Neural progenitor cell (in vitro differentiated cells): ENCODE data around the gene RPP25. TPM values are rescaled to one million over a fixed set of nuclear protein-coding genes. Genes with fewer than 3 reads are reported as not detected.
A peak's percentile ranks its signal among the peaks of the same experiment; 100 is the strongest.

Experiments used
- DNase-seq: peaks from one replicate; pipeline ENCODE4 v3.0.0-alpha.2; 2016; ENCODE audit warnings: low spot score
- H2AFZ ChIP-seq: fragments of 200-600 bp; sonication (generic); replicated peaks from 2 replicates; pipeline ENCODE4 v1.6.1; 2016; ENCODE audit warnings: antibody characterized with exemption
- H3F3A ChIP-seq: fragments of 200-600 bp; sonication (generic); 2 replicates; pipeline ENCODE4 v1.6.1; 2016; ENCODE audit warnings: antibody characterized with exemption, low read depth
- H3K27ac ChIP-seq: fragments of 200-600 bp; sonication (generic); 2 replicates; pipeline ENCODE4 v1.5.1; 2016; ENCODE audit warnings: mild to moderate bottlenecking
- H3K27me3 ChIP-seq: fragments of 200-600 bp; sonication (generic); 2 replicates; pipeline ENCODE4 v1.6.1; 2016; ENCODE audit warnings: mild to moderate bottlenecking, moderate library complexity
- H3K36me3 ChIP-seq: fragments of 200-600 bp; sonication (generic); 2 replicates; pipeline ENCODE4 v1.5.1; 2016
- H3K4me1 ChIP-seq: fragments of 200-600 bp; sonication (generic); 2 replicates; pipeline ENCODE4 v1.6.1; 2016; ENCODE audit warnings: mixed run types
- H3K4me2 ChIP-seq: fragments of 200-600 bp; sonication (generic); 2 replicates; pipeline ENCODE4 v1.6.1; 2016
- H3K4me3 ChIP-seq: fragments of 200-600 bp; sonication (generic); 2 replicates; pipeline ENCODE4 v1.5.1; 2016
- H3K79me2 ChIP-seq: fragments of 200-600 bp; sonication (generic); 2 replicates; pipeline ENCODE4 v1.6.1; 2016; ENCODE audit warnings: low read depth
- H3K9ac ChIP-seq: fragments of 200-600 bp; sonication (generic); 2 replicates; pipeline ENCODE4 v1.6.1; 2016
- H3K9me3 ChIP-seq: fragments of 200-600 bp; sonication (generic); 2 replicates; pipeline ENCODE4 v1.5.1; 2016; ENCODE audit warnings: low read depth
- H4K20me1 ChIP-seq: fragments of 200-600 bp; sonication (generic); 2 replicates; pipeline ENCODE4 v1.6.1; 2016; ENCODE audit warnings: low read depth
- H3K27ac Mint-ChIP-seq: 3 replicates; pipeline ENCODE4 v1.8.0; 2021; ENCODE audit warnings: mixed read lengths
- H3K27me3 Mint-ChIP-seq: 2 replicates; pipeline ENCODE4 v1.8.0; 2022; ENCODE audit warnings: low read depth, mild to moderate bottlenecking, inconsistent platforms, moderate library complexity, mixed read lengths; ENCODE audit not compliant: insufficient read depth
- H3K36me3 Mint-ChIP-seq: 3 replicates; pipeline ENCODE4 v1.8.0; 2021; ENCODE audit warnings: mixed read lengths
- H3K4me1 Mint-ChIP-seq: 3 replicates; pipeline ENCODE4 v1.8.0; 2021; ENCODE audit warnings: mixed read lengths
- H3K4me3 Mint-ChIP-seq: 3 replicates; pipeline ENCODE4 v1.8.0; 2021; ENCODE audit warnings: mild to moderate bottlenecking, moderate library complexity, mixed read lengths
- H3K9me3 Mint-ChIP-seq: 3 replicates; pipeline ENCODE4 v1.8.0; 2020; ENCODE audit warnings: mixed read lengths
- EZH2 ChIP-seq: fragments of 200-600 bp; sonication (generic); IDR thresholded peaks from 2 replicates; pipeline ENCODE4 v1.6.1; 2017; ENCODE audit warnings: antibody characterized with exemption, mild to moderate bottlenecking, moderate library complexity
- EZH2phosphoT487 ChIP-seq: fragments of 200-600 bp; sonication (generic); IDR thresholded peaks from 2 replicates; pipeline ENCODE4 v1.6.1; 2017; ENCODE audit warnings: antibody characterized with exemption
- total RNA-seq: library from RNA; depleted of rRNA; stranded (reverse); fragments of >200 nt; gene quantifications from 2 replicates; pipeline ENCODE4 v1.2.3, GENCODE V29; 2015; ENCODE audit warnings: low replicate concordance
- TF ChIP-seq, protein P1 (sequence below): fragments of 200-600 bp; sonication (generic); IDR thresholded peaks from 2 replicates; pipeline ENCODE4 v1.5.1; 2017; ENCODE audit warnings: antibody characterized with exemption, mild to moderate bottlenecking

RPP25 gene
- total RNA-seq, 1 donor from 2014 or later: 2.5 TPM

DNA sequence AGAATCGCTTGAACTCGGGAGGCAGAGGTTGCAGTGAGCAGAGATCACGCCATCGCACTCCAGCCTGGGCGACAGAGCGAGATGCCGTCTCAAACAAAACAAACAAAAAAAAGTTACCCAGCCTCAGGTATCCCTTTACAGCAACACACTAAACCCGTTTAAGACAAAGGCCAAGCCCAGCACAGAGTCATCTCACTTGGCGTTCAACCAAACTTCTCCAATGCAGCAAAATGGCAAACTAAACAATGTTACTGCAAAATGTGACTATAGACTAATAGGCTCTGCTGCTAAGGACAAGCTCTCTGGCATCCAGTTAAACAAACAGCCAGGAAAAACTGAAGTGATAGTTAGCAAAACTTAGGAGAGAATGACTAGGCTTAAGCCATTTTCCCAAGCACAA is 43.5 kb downstream of the RPP25 start:
- no peaks in the 10 kb centered on the region for H3K9me3 ChIP-seq
- no peaks in the 10 kb centered on the region for H3K4me1 ChIP-seq
- Mint-ChIP-seq H3K36me3 (peaks cover 36% of the 10 kb centered on the region), H3K4me3 (no peak overlapping the region), H3K4me1 (no peaks in the 10 kb centered on the region), H3K27me3 (no peaks in the 10 kb centered on the region), H3K27ac (no peak overlapping the region), H3K9me3 (no peaks in the 10 kb centered on the region)
- no peaks in the 10 kb centered on the region for H3K36me3 ChIP-seq
- H3K27ac ChIP-seq: no peak overlapping the region
- H3K9ac ChIP-seq: no peak overlapping the region
- H2AFZ ChIP-seq: no peak overlapping the region
- no peak overlapping the region for H3K4me2 ChIP-seq
- no peaks in the 10 kb centered on the region for H4K20me1 ChIP-seq
- H3F3A ChIP-seq: peaks cover 8% of the 10 kb centered on the region
- H3K79me2 ChIP-seq: no peaks in the 10 kb centered on the region
- no peak overlapping the region for H3K4me3 ChIP-seq
- no peak for DNase-seq
- no peaks in the 10 kb centered on the region for H3K27me3 ChIP-seq
- TF ChIP-seq, protein P1, sequence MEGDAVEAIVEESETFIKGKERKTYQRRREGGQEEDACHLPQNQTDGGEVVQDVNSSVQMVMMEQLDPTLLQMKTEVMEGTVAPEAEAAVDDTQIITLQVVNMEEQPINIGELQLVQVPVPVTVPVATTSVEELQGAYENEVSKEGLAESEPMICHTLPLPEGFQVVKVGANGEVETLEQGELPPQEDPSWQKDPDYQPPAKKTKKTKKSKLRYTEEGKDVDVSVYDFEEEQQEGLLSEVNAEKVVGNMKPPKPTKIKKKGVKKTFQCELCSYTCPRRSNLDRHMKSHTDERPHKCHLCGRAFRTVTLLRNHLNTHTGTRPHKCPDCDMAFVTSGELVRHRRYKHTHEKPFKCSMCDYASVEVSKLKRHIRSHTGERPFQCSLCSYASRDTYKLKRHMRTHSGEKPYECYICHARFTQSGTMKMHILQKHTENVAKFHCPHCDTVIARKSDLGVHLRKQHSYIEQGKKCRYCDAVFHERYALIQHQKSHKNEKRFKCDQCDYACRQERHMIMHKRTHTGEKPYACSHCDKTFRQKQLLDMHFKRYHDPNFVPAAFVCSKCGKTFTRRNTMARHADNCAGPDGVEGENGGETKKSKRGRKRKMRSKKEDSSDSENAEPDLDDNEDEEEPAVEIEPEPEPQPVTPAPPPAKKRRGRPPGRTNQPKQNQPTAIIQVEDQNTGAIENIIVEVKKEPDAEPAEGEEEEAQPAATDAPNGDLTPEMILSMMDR: no peak
- TF ChIP-seq EZH2: no peak

DNA sequence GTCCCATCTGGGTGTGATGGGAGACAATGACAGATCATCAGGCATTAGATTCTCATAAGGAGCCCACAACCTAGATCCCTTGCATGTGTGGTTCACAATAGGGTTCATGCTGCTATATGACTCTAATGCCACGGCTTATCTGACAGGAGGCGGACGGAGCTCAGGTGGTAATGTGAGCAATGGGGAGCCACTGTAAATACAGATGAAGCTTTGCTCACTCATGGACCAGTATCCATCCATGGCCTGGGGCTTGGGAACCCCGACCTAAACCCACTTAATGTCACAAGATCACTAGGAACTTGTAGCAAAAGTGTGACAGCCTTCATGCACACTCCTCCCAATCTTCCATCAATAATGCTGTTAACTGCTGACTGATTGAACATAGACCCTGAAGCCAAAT is 47.9 kb downstream of the RPP25 start:
- H3K36me3 Mint-ChIP-seq: peaks cover 34% of the 10 kb centered on the region
- Histone ChIP-seq H3K36me3 (no peaks in the 10 kb centered on the region), H3K4me2 (no peak overlapping the region), H3F3A (peaks cover 30% of the 10 kb centered on the region), H2AFZ (no peak overlapping the region), H3K4me3 (no peak overlapping the region), H3K27me3 (no peaks in the 10 kb centered on the region), H3K27ac (no peak overlapping the region), H3K9me3 (no peaks in the 10 kb centered on the region), H3K9ac (no peak overlapping the region), H3K79me2 (peaks cover 20% of the 10 kb centered on the region), H3K4me1 (peaks cover 9% of the 10 kb centered on the region), H4K20me1 (no peaks in the 10 kb centered on the region)
- H3K27me3 Mint-ChIP-seq: no peaks in the 10 kb centered on the region
- peaks cover 23% of the 10 kb centered on the region for H3K4me1 Mint-ChIP-seq
- no peak overlapping the region for H3K27ac Mint-ChIP-seq
- H3K4me3 Mint-ChIP-seq: no peak overlapping the region
- no peaks in the 10 kb centered on the region for H3K9me3 Mint-ChIP-seq
- DNase-seq: no peak
- TF ChIP-seq EZH2: no peak
- no peak for TF ChIP-seq EZH2phosphoT487
- TF ChIP-seq, protein P1: no peak

DNA sequence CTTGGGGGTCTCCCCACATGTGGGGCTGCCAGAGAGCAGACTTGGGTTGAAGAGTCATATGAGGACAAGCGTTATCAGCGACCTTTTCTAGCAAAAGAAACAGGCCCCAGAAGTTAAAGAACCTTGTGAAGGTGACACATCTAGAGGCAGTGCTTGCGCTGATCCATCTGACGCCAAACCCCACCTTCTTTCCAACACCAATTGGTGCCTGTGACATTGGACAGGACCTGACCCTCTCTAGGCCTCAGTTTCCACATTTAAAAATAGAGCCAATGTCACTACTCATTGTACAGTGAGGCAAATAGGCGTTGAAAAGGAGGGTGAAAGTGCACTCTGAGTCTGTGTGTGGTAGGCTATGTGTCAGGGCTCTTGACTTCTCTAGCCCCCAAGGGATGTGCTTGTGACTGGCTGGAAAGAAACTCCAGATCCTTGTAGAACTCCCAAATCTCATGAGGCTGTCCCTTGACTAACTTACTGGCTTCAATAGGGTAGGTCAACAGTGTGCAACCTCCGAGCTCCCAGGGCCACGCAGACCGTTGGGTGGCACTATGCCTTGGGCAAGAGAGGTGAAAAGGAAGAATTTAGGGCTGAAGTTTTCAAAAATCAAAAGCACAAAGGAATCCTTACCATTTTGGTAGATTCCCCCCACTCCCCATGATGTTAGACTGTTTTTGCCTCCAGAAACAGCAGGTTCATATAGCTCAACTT is 49.3 kb downstream of the RPP25 start:
- Mint-ChIP-seq H3K27me3 (no peaks in the 10 kb centered on the region), H3K9me3 (no peaks in the 10 kb centered on the region), H3K4me1 (peaks cover 23% of the 10 kb centered on the region), H3K4me3 (peak overlapping the region; percentile 95), H3K27ac (peak overlapping the region; percentile 93), H3K36me3 (peaks cover 35% of the 10 kb centered on the region)
- DNase-seq: no peak
- Histone ChIP-seq H2AFZ (peak overlapping the region; percentile 97), H3K4me1 (peaks cover 9% of the 10 kb centered on the region), H3K9me3 (no peaks in the 10 kb centered on the region), H3F3A (peaks cover 37% of the 10 kb centered on the region), H3K36me3 (no peaks in the 10 kb centered on the region), H3K9ac (peak overlapping the region; percentile 9), H3K4me3 (peak overlapping the region; percentile 98), H3K27ac (no peak overlapping the region), H4K20me1 (no peaks in the 10 kb centered on the region), H3K79me2 (peaks cover 20% of the 10 kb centered on the region), H3K27me3 (no peaks in the 10 kb centered on the region), H3K4me2 (peak overlapping the region; percentile 90)
- TF ChIP-seq, protein P1: no peak
- TF ChIP-seq EZH2phosphoT487 (no peak), EZH2 (no peak)
